ENCODE data around the gene KDM2B.

GRCh38 chr12:121533394-121534090 lies 47.3 kb downstream of the KDM2B start:
- TF ChIP-seq GATA3 (IDR thresholded peaks at IDR 0.05; ENCODE audit: low read depth, low read length) (no peak), GATA2 (IDR thresholded peaks at IDR 0.05; ENCODE audit: low read depth, low read length) (no peak)

Measured in SH-SY5Y (cell line).